Bronchial epithelial cell (primary cell): ENCODE data around the gene SLC46A3. TPM values are rescaled to one million over a fixed set of nuclear protein-coding genes. Genes with fewer than 3 reads are reported as not detected.
"Not testable (repeated sequence)": the region's sequence is repeated elsewhere in the genome, so short reads cannot be mapped to it uniquely, and the experiment has no call there.

Source experiments
- DNase-seq: peaks from one replicate; pipeline ENCODE4 v3.0.0-alpha.2; 2010; ENCODE audit warnings: low read depth
- FAIRE-seq: peaks from 2 replicates; lab custom pipeline; 2011; peaks lifted over from hg19 to GRCh38; lab: Jason Lieb, UNC
- H3K27me3 ChIP-seq: 2 replicates; pipeline ENCODE4 v1.5.1; 2011; ENCODE audit warnings: low read length; ENCODE audit not compliant: control insufficient read depth, insufficient read depth
- H3K36me3 ChIP-seq: 2 replicates; pipeline ENCODE4 v1.5.1; 2011; ENCODE audit warnings: low read length; ENCODE audit not compliant: control insufficient read depth, insufficient read depth
- H3K4me3 ChIP-seq: 2 replicates; pipeline ENCODE4 v1.5.1; 2011; ENCODE audit warnings: mild to moderate bottlenecking, low read depth, low read length, control low read depth
- total RNA-seq: library from RNA; depleted of rRNA; stranded (reverse); fragments of >200 nt; gene quantifications from 2 replicates; pipeline ENCODE4 v1.2.1, GENCODE V29; 2014
- TF ChIP-seq, protein P1 (sequence below): IDR thresholded peaks from 2 replicates; pipeline ENCODE4 v1.5.1; 2011; ENCODE audit warnings: mild to moderate bottlenecking, moderate library complexity, low read length, control low read depth, inconsistent platforms; ENCODE audit not compliant: insufficient read depth, severe bottlenecking

SLC46A3 gene
- total RNA-seq, 1 donor from 2014 or later = 0.79 TPM

GRCh38 chr13:28705461-28706083, 13.2 kb downstream of the SLC46A3 start:
- FAIRE-seq (no peak), DNase-seq (no peak)
- no peak overlapping the region for H3K4me3 ChIP-seq
- TF ChIP-seq, protein P1, sequence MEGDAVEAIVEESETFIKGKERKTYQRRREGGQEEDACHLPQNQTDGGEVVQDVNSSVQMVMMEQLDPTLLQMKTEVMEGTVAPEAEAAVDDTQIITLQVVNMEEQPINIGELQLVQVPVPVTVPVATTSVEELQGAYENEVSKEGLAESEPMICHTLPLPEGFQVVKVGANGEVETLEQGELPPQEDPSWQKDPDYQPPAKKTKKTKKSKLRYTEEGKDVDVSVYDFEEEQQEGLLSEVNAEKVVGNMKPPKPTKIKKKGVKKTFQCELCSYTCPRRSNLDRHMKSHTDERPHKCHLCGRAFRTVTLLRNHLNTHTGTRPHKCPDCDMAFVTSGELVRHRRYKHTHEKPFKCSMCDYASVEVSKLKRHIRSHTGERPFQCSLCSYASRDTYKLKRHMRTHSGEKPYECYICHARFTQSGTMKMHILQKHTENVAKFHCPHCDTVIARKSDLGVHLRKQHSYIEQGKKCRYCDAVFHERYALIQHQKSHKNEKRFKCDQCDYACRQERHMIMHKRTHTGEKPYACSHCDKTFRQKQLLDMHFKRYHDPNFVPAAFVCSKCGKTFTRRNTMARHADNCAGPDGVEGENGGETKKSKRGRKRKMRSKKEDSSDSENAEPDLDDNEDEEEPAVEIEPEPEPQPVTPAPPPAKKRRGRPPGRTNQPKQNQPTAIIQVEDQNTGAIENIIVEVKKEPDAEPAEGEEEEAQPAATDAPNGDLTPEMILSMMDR = no peak
- no peaks in the 10 kb centered on the region for H3K27me3 ChIP-seq
- H3K36me3 ChIP-seq = no peaks in the 10 kb centered on the region

GRCh38 chr13:28704919-28705318, 13.9 kb downstream of the SLC46A3 start:
- Histone ChIP-seq H3K27me3 (no peaks in the 10 kb centered on the region), H3K36me3 (no peaks in the 10 kb centered on the region), H3K4me3 (no peak overlapping the region)
- FAIRE-seq (no peak), DNase-seq (no peak)
- TF ChIP-seq, protein P1 = no peak

DNA sequence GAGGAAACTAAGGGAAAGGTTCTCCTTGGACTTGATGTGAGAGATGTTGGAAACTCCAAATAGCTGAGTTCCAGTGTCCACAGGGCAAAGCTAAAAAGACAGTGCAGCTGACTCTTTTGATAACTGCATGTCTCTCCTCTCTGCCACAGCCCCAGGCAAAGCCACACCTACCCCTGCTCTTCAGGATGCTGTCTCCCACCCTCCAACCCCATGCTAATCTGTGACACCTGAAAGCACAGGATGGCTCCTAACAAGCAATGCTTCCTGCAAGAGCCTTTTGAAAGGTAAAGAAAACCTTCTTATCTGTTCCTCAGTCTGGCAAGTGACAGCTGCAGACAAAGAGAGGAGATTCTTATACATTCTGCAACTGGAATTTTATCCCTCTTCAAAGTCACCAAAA, 14.5 kb downstream of the SLC46A3 start:
- TF ChIP-seq, protein P1 = no peak
- peak; percentile 80 for FAIRE-seq
- no peaks in the 10 kb centered on the region for H3K36me3 ChIP-seq
- no peaks in the 10 kb centered on the region for H3K27me3 ChIP-seq
- no peak for DNase-seq
- H3K4me3 ChIP-seq = no peak overlapping the region

GRCh38 chr13:28699246-28699645, 19.5 kb downstream of the SLC46A3 start:
- TF ChIP-seq, protein P1 = no peak
- Histone ChIP-seq H3K4me3 (no peak overlapping the region), H3K27me3 (no peaks in the 10 kb centered on the region), H3K36me3 (no peaks in the 10 kb centered on the region)
- DNase-seq = no peak
- FAIRE-seq = no peak

GRCh38 chr13:28697441-28697840, 21.3 kb downstream of the SLC46A3 start:
- no peak overlapping the region for H3K4me3 ChIP-seq
- no peak for DNase-seq
- no peak for FAIRE-seq
- H3K27me3 ChIP-seq = no peaks in the 10 kb centered on the region
- no peaks in the 10 kb centered on the region for H3K36me3 ChIP-seq
- TF ChIP-seq, protein P1 = no peak

DNA sequence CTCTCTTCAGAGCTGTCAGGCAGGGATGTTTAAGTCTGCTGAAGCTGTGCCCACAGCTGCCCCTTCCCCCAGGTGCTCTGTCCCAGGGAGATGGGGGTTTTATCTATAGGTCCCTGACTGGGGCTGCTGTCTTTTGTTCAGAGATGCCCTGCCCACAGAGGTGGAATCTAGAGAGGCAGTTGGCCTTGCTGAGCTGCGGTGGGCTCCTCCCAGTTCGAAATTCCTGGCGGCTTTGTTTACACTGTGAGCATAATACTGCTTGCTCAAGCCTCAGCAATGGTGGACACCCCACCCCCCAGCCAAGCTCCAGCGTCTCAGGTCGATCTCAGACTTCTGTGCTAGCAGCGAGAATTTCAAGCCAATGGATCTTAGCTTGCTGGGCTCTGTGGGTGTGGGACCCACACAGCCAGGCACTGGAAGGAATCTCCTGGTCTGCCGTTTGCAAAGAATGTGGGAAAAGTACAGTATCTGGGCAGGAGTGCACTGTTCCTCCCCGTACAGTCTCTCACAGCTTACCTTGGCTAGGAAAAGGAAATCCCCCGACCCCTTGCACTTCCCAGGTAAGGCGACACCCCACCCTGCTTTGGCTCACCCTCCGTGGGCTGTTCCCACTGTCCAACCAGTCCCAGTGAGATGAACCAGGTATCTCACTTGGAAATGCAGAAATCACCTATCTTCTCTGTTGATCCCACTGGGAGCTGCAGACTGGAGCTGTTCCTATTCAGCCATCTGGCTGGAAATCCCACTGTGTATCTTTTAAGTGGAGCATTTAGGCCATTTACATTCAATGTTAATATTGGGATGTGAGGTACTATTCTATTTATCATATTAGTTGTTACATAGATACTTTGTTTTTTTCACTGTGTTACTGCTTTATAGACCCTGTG, 24.9 kb downstream of the SLC46A3 start:
- DNase-seq = peak; percentile 81
- H3K27me3 ChIP-seq, FAIRE-seq, H3K36me3 ChIP-seq: not testable (repeated sequence)
- H3K4me3 ChIP-seq = peak overlapping the region; percentile 9
